WTC11 (cell line): Measurements from ENCODE around the gene MARCKSL1. TPM values are rescaled to one million over a fixed set of nuclear protein-coding genes. Genes with fewer than 3 reads are reported as not detected.

Experiments used
- ATAC-seq: fragments of 200-7000 bp; cut with Tn5 transposase; 2 replicates; pipeline ENCODE4 v1.10.0; 2021; ENCODE audit warnings: mild to moderate bottlenecking, moderate library complexity
- CTCF ChIA-PET: fragments of 300-600 bp; sonication (Branson Sonifier 250); formaldehyde crosslinking; loops from one replicate; lab custom pipeline; 2021; ENCODE audit warnings: antibody characterized with exemption; lab: Charles Lee
- POLR2A ChIA-PET: fragments of 350-600 bp; sonication (Branson Sonifier 250); formaldehyde crosslinking; loops from one replicate; lab custom pipeline; 2021; ENCODE audit warnings: antibody characterized with exemption; lab: Charles Lee
- DNase-seq: peaks from one replicate; pipeline ENCODE4 v3.0.0; 2021; ENCODE audit warnings: low spot score
- H3K27ac Mint-ChIP-seq: 2 replicates; pipeline ENCODE4 v1.8.0; 2021; ENCODE audit warnings: mixed read lengths
- H3K27me3 Mint-ChIP-seq: 2 replicates; pipeline ENCODE4 v1.8.0; 2021; ENCODE audit warnings: low read depth, mild to moderate bottlenecking, moderate library complexity, mixed read lengths
- H3K36me3 Mint-ChIP-seq: 2 replicates; pipeline ENCODE4 v1.8.0; 2021; ENCODE audit warnings: mixed read lengths
- H3K4me1 Mint-ChIP-seq: 2 replicates; pipeline ENCODE4 v1.8.0; 2022; ENCODE audit warnings: mixed read lengths
- H3K4me3 Mint-ChIP-seq: 2 replicates; pipeline ENCODE4 v1.8.0; 2021; ENCODE audit warnings: mild to moderate bottlenecking, moderate library complexity, mixed read lengths
- H3K9me3 Mint-ChIP-seq: 2 replicates; pipeline ENCODE4 v1.8.0; 2021; ENCODE audit warnings: mixed read lengths
- CREM ChIP-seq: sonication (generic); formaldehyde crosslinking; IDR thresholded peaks from 2 replicates; pipeline ENCODE4 v1.8.1; 2022; ENCODE audit warnings: mild to moderate bottlenecking, missing genetic modification reagents, moderate library complexity
- CTCF ChIP-seq: fragments of 200-600 bp; IDR thresholded peaks from 2 replicates; pipeline ENCODE4 v1.8.0; 2022; ENCODE audit warnings: antibody characterized with exemption
- E2F5 ChIP-seq: sonication (generic); formaldehyde crosslinking; IDR thresholded peaks from 2 replicates; pipeline ENCODE4 v1.8.1; 2022; ENCODE audit warnings: mild to moderate bottlenecking, moderate library complexity, missing genetic modification reagents
- ELF4 ChIP-seq: sonication (generic); formaldehyde crosslinking; IDR thresholded peaks from 2 replicates; pipeline ENCODE4 v1.8.1; 2022; ENCODE audit warnings: low read depth, mild to moderate bottlenecking, moderate library complexity, missing genetic modification reagents
- ETV6 ChIP-seq: sonication (generic); formaldehyde crosslinking; IDR thresholded peaks from 2 replicates; pipeline ENCODE4 v1.8.1; 2022; ENCODE audit warnings: mild to moderate bottlenecking, missing genetic modification reagents
- HMGA2 ChIP-seq: fragments of 250-450 bp; sonication (Bioruptor Pico); IDR thresholded peaks from 2 replicates; pipeline ENCODE4 v1.4.0; 2021; ENCODE audit warnings: mild to moderate bottlenecking, moderate library complexity
- HMGXB4 ChIP-seq: sonication (generic); formaldehyde crosslinking; IDR thresholded peaks from 2 replicates; pipeline ENCODE4 v1.8.1; 2023; ENCODE audit warnings: mild to moderate bottlenecking, moderate library complexity, missing genetic modification reagents
- IRF2 ChIP-seq: sonication (generic); formaldehyde crosslinking; IDR thresholded peaks from 2 replicates; pipeline ENCODE4 v1.8.0; 2022; ENCODE audit warnings: low read depth, missing genetic modification reagents, borderline replicate concordance
- NR1H2 ChIP-seq: sonication (generic); formaldehyde crosslinking; IDR thresholded peaks from 2 replicates; pipeline ENCODE4 v1.9.0; 2021; ENCODE audit warnings: mild to moderate bottlenecking, moderate library complexity, missing genetic modification reagents
- NR2C2 ChIP-seq: sonication (generic); formaldehyde crosslinking; IDR thresholded peaks from 2 replicates; pipeline ENCODE4 v1.8.0; 2022; ENCODE audit warnings: mild to moderate bottlenecking, missing genetic modification reagents
- PRDM15 ChIP-seq: sonication (generic); formaldehyde crosslinking; IDR thresholded peaks from 2 replicates; pipeline ENCODE4 v1.8.0; 2022; ENCODE audit warnings: missing genetic modification reagents
- PREB ChIP-seq: sonication (generic); formaldehyde crosslinking; IDR thresholded peaks from 2 replicates; pipeline ENCODE4 v1.8.1; 2022; ENCODE audit warnings: mild to moderate bottlenecking, missing genetic modification reagents, moderate library complexity, borderline replicate concordance
- STAT6 ChIP-seq: sonication (generic); formaldehyde crosslinking; conservative IDR thresholded peaks from 2 replicates; pipeline ENCODE4 v1.8.1; 2023; ENCODE audit warnings: mild to moderate bottlenecking, low read depth, missing genetic modification reagents, moderate library complexity
- TCF7 ChIP-seq: sonication (generic); formaldehyde crosslinking; IDR thresholded peaks from 2 replicates; pipeline ENCODE4 v1.8.0; 2022; ENCODE audit warnings: mild to moderate bottlenecking, low read depth, missing genetic modification reagents, moderate library complexity
- USF1 ChIP-seq: sonication (generic); formaldehyde crosslinking; IDR thresholded peaks from 2 replicates; pipeline ENCODE4 v1.8.0; 2022; ENCODE audit warnings: mild to moderate bottlenecking, missing genetic modification reagents
- ZBTB21 ChIP-seq: sonication (generic); formaldehyde crosslinking; IDR thresholded peaks from 2 replicates; pipeline ENCODE4 v1.8.1; 2023; ENCODE audit warnings: mild to moderate bottlenecking, missing genetic modification reagents, borderline replicate concordance
- ZMAT4 ChIP-seq: fragments of 250-450 bp; sonication (Bioruptor Pico); IDR thresholded peaks from 2 replicates; pipeline ENCODE4 v1.9.0; 2021; ENCODE audit warnings: mild to moderate bottlenecking
- ZNF416 ChIP-seq: fragments of 250-450 bp; sonication (Bioruptor Pico); IDR thresholded peaks from 2 replicates; pipeline ENCODE4 v1.9.0; 2021; ENCODE audit warnings: mild to moderate bottlenecking, inconsistent platforms
- total RNA-seq: library from RNA; stranded (reverse); gene quantifications from 3 replicates; pipeline ENCODE4 v1.2.3, GENCODE V29; 2021

Gene MARCKSL1
- total RNA-seq, 1 experiment from 2014 or later, result 450 TPM

GRCh38 chr1:32376199-32376598, 40.2 kb upstream of the MARCKSL1 start:
- no peaks in the 10 kb centered on the region for H3K4me1 Mint-ChIP-seq
- no peak for ATAC-seq
- CTCF ChIA-PET, result interaction anchor here (1.0 kb wide), 1 partner anchor 18 kb away, joined by 3 read pairs; the partner anchor contains the start of gene BSDC1
- no peaks in the 10 kb centered on the region for H3K27me3 Mint-ChIP-seq
- H3K36me3 Mint-ChIP-seq, result peaks cover 70% of the 10 kb centered on the region
- no peaks in the 10 kb centered on the region for H3K9me3 Mint-ChIP-seq
- H3K4me3 Mint-ChIP-seq, result no peak overlapping the region
- no peak overlapping the region for H3K27ac Mint-ChIP-seq
- TF ChIP-seq IRF2 (no peak), PREB (no peak), ELF4 (CRISPR knock-in tag) (no peak), USF1 (CRISPR knock-in tag) (no peak), ZMAT4 (CRISPR knock-in tag) (no peak), HMGA2 (CRISPR knock-in tag) (no peak), E2F5 (CRISPR knock-in tag) (no peak), PRDM15 (CRISPR knock-in tag) (no peak), ZNF416 (CRISPR knock-in tag) (no peak), STAT6 (CRISPR knock-in tag) (no peak), ZBTB21 (CRISPR knock-in tag) (no peak), HMGXB4 (CRISPR knock-in tag) (no peak), ETV6 (CRISPR knock-in tag) (no peak), CTCF (no peak), CREM (CRISPR knock-in tag) (no peak), NR1H2 (CRISPR knock-in tag) (no peak), TCF7 (CRISPR knock-in tag) (no peak), NR2C2 (CRISPR knock-in tag) (no peak)
- TF ChIP-seq, all 79 proteins: peak for 0
- POLR2A ChIA-PET, result no interaction called here
- DNase-seq, result no peak
